PFSK-1 (cell line): ENCODE measurements around the gene IL36B.

Experiments
- FOXP2 ChIP-seq: optimal IDR thresholded peaks from 2 replicates; pipeline ENCODE3; 2011; ENCODE audit warnings: borderline replicate concordance, control low read depth, inconsistent platforms; ENCODE audit not compliant: insufficient read depth; ENCODE audit errors: extremely low read length, extremely low read depth
- POLR2AphosphoS5 ChIP-seq: IDR thresholded peaks from 2 replicates; pipeline ENCODE4 v1.6.1; 2012; ENCODE audit warnings: low read depth, mild to moderate bottlenecking, control low read depth, low read length, moderate library complexity
- SIN3A ChIP-seq: IDR thresholded peaks from 2 replicates; pipeline ENCODE4 v1.6.1; 2012; ENCODE audit warnings: mild to moderate bottlenecking, low read length, moderate library complexity, borderline replicate concordance; ENCODE audit not compliant: insufficient read depth
- TAF1 ChIP-seq: IDR thresholded peaks from 2 replicates; pipeline ENCODE4 v1.6.1; 2012; ENCODE audit warnings: low read length, control low read depth, borderline replicate concordance; ENCODE audit not compliant: insufficient read depth
- TF ChIP-seq, protein P1 (sequence below), 2 experiments: IDR thresholded peaks; 2 replicates each; pipeline versions ENCODE4 v1.6.1 to v1.8.0; 2011 to 2012; ENCODE audit warnings: low read depth in 2 of 2, low read length in 2 of 2, control low read depth in 1 of 2, inconsistent platforms in 1 of 2, mild to moderate bottlenecking in 1 of 2, moderate library complexity in 1 of 2; ENCODE audit not compliant: insufficient read depth in 1 of 2

The IL36B gene

DNA sequence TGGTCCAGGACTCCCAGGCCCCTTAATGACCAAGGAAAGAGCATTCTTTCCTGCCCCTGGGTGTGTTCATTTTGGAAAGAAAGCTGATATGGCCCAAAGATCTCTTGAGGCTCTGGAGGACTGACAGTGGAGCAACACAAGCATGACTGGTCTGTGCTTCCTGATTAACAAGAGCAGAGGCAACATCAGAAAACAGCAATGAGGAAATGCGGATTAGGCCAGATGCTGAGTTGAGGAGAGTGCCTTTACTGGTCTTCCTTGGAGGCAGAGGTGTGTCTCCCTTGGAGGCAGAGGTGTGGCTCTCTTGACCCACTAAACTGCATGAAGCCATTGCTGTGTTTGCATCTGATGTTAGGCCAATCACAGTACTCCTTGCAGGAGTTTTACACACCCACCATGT is 19.9 kb downstream of the IL36B start:
- TF ChIP-seq TAF1, result no peak
- TF ChIP-seq, protein P1, sequence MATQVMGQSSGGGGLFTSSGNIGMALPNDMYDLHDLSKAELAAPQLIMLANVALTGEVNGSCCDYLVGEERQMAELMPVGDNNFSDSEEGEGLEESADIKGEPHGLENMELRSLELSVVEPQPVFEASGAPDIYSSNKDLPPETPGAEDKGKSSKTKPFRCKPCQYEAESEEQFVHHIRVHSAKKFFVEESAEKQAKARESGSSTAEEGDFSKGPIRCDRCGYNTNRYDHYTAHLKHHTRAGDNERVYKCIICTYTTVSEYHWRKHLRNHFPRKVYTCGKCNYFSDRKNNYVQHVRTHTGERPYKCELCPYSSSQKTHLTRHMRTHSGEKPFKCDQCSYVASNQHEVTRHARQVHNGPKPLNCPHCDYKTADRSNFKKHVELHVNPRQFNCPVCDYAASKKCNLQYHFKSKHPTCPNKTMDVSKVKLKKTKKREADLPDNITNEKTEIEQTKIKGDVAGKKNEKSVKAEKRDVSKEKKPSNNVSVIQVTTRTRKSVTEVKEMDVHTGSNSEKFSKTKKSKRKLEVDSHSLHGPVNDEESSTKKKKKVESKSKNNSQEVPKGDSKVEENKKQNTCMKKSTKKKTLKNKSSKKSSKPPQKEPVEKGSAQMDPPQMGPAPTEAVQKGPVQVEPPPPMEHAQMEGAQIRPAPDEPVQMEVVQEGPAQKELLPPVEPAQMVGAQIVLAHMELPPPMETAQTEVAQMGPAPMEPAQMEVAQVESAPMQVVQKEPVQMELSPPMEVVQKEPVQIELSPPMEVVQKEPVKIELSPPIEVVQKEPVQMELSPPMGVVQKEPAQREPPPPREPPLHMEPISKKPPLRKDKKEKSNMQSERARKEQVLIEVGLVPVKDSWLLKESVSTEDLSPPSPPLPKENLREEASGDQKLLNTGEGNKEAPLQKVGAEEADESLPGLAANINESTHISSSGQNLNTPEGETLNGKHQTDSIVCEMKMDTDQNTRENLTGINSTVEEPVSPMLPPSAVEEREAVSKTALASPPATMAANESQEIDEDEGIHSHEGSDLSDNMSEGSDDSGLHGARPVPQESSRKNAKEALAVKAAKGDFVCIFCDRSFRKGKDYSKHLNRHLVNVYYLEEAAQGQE (IDR thresholded peaks at IDR 0.05; ENCODE audit: insufficient read depth in 1 of 2, low read depth in 2 of 2, low read length in 2 of 2), result no peak
- TF ChIP-seq POLR2AphosphoS5, result no peak
- no peak for TF ChIP-seq FOXP2
- no peak for TF ChIP-seq SIN3A

DNA sequence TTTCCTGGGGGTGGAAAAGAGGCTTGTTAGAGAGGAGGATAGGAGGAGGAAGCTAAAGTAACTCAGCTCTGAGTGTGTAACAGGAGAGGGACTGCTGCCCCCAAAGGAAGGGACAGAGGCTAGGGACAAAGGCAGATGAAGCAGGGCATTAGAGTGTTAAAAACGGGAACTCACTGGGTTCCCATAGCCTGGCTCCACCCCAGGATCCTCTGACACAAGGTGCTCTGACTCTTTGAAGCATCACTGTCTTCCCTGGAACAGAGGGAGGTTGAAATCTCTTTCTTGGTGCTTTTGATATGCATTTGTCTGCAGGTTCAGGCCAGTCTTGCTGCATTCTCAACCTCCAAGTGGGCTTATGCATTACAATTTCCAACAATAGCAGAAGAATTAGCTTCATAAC is 24.6 kb downstream of the IL36B start:
- TF ChIP-seq, protein P1 (IDR thresholded peaks at IDR 0.05; ENCODE audit: insufficient read depth in 1 of 2, low read depth in 2 of 2, low read length in 2 of 2), result no peak
- TF ChIP-seq TAF1 (no peak), FOXP2 (no peak), SIN3A (no peak)

DNA sequence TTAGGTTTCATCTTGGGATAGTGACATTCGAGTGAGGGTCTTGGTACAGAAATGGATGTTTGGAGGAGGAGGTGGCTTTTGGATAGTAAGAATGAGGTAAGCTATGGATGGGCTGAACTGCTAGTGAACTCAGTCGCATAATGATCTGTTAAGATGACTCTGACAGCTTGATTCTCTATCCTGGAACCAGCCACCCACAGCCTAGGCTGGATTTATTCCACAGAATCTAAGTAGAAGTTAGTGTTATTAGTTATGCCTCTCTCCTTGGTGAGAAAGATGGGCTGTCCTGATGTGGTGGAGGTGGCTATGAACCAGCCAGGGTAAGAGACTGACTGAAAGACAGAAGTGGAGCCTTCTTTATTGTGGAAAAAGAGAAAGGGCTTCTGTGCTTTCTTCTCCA is 25.0 kb downstream of the IL36B start:
- TF ChIP-seq, protein P1 (IDR thresholded peaks at IDR 0.05; ENCODE audit: insufficient read depth in 1 of 2, low read depth in 2 of 2, low read length in 2 of 2), result no peak
- TF ChIP-seq SIN3A (no peak), FOXP2 (no peak), POLR2AphosphoS5 (no peak), TAF1 (no peak)

DNA sequence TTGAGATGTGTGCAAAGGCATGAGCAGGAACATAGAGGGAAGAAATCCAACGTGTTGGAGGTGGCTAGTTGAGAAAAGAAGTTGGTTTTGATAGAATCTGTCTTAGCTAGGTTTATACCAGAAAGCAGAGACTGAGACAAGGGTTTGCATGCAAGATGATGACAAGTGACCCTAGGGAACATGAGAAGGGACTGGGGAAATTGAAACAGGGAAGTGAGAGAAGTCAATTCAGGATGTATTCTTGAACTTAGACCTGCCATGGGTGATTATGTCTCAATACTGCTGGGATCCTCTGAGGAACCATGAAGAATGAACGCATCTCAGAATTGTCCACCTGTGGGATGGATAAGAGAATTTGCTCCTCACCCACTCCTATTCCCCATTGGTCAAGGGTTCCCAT is 26.9 kb downstream of the IL36B start:
- TF ChIP-seq FOXP2 (no peak), SIN3A (no peak), POLR2AphosphoS5 (no peak), TAF1 (no peak)
- TF ChIP-seq, protein P1 (IDR thresholded peaks at IDR 0.05; ENCODE audit: insufficient read depth in 1 of 2, low read depth in 2 of 2, low read length in 2 of 2), result no peak

DNA sequence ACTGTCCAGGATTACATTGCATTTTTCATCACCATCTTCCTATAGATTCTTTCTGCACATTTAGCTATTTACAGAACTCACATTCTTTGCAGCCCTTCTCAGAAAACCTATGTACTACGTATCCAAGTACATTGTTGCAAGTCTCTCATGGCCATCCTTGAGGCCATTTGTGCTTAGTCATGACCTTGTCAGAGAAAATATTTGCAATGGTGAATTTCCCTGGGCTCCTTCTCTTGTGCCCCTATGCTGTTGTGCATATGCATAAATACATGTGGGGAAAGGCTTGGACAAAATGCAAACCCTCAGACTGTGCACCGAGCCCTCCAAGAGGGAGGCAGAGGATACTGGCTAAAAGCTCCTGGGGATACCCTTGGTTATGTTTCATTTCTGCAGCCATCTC is 27.9 kb downstream of the IL36B start:
- TF ChIP-seq FOXP2, result no peak
- TF ChIP-seq, protein P1 (IDR thresholded peaks at IDR 0.05; ENCODE audit: insufficient read depth in 1 of 2, low read depth in 2 of 2, low read length in 2 of 2), result no peak
- TF ChIP-seq SIN3A, result no peak
- TF ChIP-seq TAF1, result no peak
- no peak for TF ChIP-seq POLR2AphosphoS5
